Neural progenitor cell (in vitro differentiated cells): ENCODE measurements around the gene IRX2.

ENCODE experiments used
- CTCF ChIP-seq: fragments of 200-600 bp; sonication (generic); IDR thresholded peaks from 2 replicates; pipeline ENCODE4 v1.5.1; 2017; ENCODE audit warnings: antibody characterized with exemption, mild to moderate bottlenecking
- EZH2 ChIP-seq: fragments of 200-600 bp; sonication (generic); IDR thresholded peaks from 2 replicates; pipeline ENCODE4 v1.6.1; 2017; ENCODE audit warnings: antibody characterized with exemption, mild to moderate bottlenecking, moderate library complexity

GRCh38 chr5:2697446-2698200 lies 53.9 kb downstream of the IRX2 start:
- TF ChIP-seq CTCF, result no peak
- no peak for TF ChIP-seq EZH2
